Coronary artery (tissue), 2 donors: ENCODE measurements around the gene S100A5.
A peak's percentile ranks its signal among the peaks of the same experiment; 100 is the strongest.

ENCODE experiments used
- DNase-seq: peaks from one replicate; pipeline ENCODE4 v3.0.0-alpha.2; 2017; ENCODE audit warnings: low spot score
- H3K27ac ChIP-seq, 2 donors: fragments of 200-600 bp; sonication (generic); one replicate each; pipeline ENCODE4 v1.5.1; 2016 to 2019
- H3K4me3 ChIP-seq: fragments of 200-600 bp; sonication (generic); 2 replicates; pipeline ENCODE4 v1.5.1; 2016; ENCODE audit warnings: mild to moderate bottlenecking, moderate library complexity
- TF ChIP-seq, protein P1 (sequence below): fragments of 200-600 bp; sonication (generic); IDR thresholded peaks from one replicate; pipeline ENCODE4 v1.5.1; 2019; ENCODE audit warnings: antibody characterized with exemption

S100A5 gene

GRCh38 chr1:153539395-153540093 lies 1.2 kb downstream of the S100A5 start:
- TF ChIP-seq, protein P1, sequence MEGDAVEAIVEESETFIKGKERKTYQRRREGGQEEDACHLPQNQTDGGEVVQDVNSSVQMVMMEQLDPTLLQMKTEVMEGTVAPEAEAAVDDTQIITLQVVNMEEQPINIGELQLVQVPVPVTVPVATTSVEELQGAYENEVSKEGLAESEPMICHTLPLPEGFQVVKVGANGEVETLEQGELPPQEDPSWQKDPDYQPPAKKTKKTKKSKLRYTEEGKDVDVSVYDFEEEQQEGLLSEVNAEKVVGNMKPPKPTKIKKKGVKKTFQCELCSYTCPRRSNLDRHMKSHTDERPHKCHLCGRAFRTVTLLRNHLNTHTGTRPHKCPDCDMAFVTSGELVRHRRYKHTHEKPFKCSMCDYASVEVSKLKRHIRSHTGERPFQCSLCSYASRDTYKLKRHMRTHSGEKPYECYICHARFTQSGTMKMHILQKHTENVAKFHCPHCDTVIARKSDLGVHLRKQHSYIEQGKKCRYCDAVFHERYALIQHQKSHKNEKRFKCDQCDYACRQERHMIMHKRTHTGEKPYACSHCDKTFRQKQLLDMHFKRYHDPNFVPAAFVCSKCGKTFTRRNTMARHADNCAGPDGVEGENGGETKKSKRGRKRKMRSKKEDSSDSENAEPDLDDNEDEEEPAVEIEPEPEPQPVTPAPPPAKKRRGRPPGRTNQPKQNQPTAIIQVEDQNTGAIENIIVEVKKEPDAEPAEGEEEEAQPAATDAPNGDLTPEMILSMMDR = no peak
- H3K27ac ChIP-seq = peak overlapping the region in 1 of 2 donors; percentile 13
- DNase-seq = no peak
- H3K4me3 ChIP-seq = no peak overlapping the region

DNA sequence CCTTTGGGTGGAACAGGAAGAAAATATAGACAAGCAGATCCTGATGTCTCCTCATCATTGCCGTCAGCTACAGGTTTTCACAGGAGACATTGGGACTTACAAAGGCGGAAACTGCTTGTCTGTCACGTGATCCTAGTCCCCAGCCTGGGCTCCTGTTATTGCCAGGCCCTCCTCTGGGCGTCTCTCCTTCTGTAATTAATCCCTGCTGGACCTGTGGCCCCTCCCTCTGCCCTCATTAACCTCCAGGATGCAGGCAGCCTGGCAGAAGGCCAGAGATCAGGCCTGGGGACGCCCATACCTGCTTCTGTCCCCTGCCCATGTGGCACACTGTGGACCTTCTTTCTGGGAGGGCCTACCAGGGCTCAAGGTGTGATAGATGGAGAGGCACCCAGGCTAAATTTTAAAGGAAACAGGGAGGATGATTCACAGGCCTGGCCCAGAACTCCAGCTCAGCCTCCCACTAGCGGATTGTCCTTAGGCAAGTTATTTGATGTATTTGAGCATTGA lies 2.4 kb downstream of the S100A5 start:
- Histone ChIP-seq H3K27ac (no peak overlapping the region), H3K4me3 (no peak overlapping the region)
- TF ChIP-seq, protein P1 = no peak
- DNase-seq = no peak

GRCh38 chr1:153537376-153537730 lies 3.4 kb downstream of the S100A5 start:
- TF ChIP-seq, protein P1 = no peak
- H3K27ac ChIP-seq = peak overlapping the region in 1 of 2 donors; percentile 98
- no peak overlapping the region for H3K4me3 ChIP-seq
- DNase-seq = no peak

DNA sequence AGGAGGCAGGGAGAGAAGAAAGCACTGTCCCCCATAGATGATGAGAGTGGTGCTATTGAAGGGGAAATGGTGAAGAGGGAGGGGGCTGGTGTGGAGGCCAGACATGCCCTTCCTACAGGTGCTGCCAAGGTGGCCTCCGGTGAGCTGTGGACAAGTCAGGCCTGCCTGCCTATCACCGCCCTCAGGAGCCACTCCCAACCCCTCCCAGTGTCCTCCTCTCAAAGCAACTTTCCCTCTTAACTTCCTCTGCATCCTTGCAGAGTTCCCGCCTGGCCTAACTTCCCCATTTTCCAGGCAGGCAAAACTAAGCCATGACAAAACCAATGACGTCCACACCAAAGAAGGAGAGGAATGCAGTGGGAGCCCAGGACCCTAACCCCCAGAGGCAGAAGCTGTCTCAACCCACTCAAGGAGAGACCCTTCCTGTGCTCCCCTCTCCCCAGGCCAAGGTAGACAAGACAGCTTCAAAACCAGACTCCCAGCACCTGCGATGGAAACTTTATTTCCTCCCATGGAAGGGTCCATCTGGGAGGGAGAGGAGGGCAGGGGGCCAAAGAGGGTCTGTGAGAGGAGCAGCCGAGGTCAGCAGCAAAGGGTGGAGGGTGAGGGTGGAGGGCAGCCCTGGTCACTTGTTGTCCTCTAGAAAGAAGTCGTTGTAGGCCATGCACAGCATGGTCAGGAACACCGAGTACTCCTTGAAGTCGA lies 3.9 kb downstream of the S100A5 start:
- TF ChIP-seq, protein P1 = no peak
- DNase-seq = no peak
- H3K27ac ChIP-seq = peak overlapping the region; percentile 98 to 99
- H3K4me3 ChIP-seq = peak overlapping the region; percentile 90

DNA sequence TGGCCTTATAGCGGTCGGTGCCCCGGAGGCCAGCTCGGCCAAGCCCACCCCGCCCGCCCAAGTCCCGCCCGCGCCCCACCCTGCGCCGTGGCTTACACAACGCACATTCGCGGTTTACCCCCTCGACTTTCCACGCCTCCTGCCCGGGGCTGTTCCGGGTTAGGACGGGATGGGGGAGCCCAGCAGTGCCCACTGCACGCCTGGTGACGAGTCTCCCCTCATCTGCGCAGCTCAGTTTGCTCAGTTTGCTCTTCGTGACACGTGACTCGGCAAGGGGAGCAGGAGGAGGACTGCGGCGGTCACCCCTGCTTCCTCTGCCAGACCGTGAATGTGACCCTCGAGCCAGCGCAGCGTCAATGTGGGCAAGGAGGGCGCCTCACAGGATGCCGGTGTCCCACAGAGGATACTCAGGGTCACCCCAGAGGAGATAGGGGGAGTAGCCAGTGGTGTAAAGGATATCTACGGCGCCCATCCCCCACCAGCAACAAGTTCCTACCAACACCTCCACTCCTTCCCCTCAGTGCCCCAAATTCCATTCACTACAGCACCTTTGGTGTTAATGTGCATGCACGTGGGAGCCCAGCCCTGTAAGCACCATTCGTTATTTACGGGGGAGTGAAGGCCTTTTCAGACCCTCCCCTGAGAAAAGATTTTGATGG lies 4.6 kb downstream of the S100A5 start:
- peak; percentile 96 for DNase-seq
- H3K27ac ChIP-seq = peak overlapping the region; percentile 98 to 99
- H3K4me3 ChIP-seq = peak overlapping the region; percentile 90
- TF ChIP-seq, protein P1 = no peak

DNA sequence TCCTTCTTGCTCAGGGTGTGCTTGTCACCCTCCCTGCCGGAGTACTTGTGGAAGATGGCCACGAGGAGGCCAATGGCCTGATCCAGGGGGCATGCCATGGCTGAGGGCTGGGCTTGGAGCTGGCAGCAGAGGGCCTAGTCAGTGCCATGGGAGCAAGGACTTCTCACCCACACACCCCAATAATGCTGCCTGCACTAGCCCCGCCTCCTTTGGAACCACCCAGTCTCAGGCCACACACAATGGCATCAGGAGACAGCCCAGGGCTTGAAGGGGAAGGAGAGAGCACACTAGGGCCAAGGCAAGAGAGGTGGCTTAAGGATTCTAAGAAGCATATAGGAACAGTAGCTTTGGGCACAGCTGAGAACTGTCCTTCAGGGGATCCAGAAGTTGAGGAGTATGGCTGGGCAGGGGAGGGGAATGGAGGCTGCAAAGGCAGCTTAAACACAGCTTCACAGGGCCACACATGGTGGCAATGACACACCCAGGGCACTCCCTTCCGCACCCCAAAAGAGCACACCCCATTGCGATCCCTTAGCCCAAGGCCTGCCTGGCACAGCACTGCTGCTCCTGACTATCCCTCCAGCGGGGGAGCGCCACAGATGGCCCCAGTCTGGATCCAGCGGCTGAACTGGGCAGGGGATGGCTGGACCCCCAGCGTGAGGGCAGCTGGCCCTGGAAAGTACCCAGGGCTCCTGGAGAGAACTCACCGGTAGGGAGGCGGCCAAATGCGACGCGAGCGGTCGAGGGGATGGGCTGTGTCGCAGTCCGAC lies 5.3 kb downstream of the S100A5 start, which contains the start of gene S100A6:
Gene S100A6, minus strand, starts transcription at position 750 of the 770 bp plus-strand sequence. Its CDS starts 652 bp downstream, at position 98.
- H3K27ac ChIP-seq = peak within 1 kb of the TSS; percentile 98 to 99
- TF ChIP-seq, protein P1 = no peak
- H3K4me3 ChIP-seq = peak within 1 kb of the TSS; percentile 90
- DNase-seq = peak; percentile 90
